ENCODE data around the gene RPL36. TPM values are rescaled to one million over a fixed set of nuclear protein-coding genes. Genes with fewer than 3 reads are reported as not detected.

The RPL36 gene
- total RNA-seq, 1 experiment from 2014 or later: 951 TPM

DNA sequence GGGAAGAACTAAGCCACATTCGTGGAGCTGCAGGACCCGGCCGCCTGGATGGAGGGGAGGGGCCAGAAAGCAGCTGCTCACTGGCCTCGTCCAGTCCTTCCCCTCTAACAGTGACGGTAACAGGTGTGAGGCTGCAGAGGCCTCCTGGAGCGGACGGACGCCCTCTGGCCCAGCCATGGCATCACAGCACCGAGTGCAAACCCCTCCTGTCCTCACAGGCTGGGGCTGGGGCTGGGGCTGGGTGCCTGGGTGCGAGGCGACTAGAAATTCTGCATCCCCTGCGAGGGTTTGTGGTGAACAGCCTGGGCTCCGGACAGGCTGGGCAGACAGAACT lies 13.4 kb upstream of the RPL36 start:
- H3K4me1 Mint-ChIP-seq (ENCODE audit: low read depth, unreplicated experiment): peaks cover 14% of the 10 kb centered on the region
- no peak for DNase-seq
- intact Hi-C loops (cut with micrococcal nuclease; ENCODE audit: unreplicated experiment): no loop called here
- ChIA-PET POLR2A (interaction anchor here (0.7 kb wide), 1 partner anchor 96 kb away, joined by 4 read pairs; no protein-coding TSS in a partner anchor), CTCF (no interaction called here)
- H3K9me3 Mint-ChIP-seq (ENCODE audit: unreplicated experiment): no peaks in the 10 kb centered on the region
- no peaks in the 10 kb centered on the region for H3K27me3 Mint-ChIP-seq (ENCODE audit: insufficient read depth, unreplicated experiment)
- H3K4me1 ChIP-seq: no peaks in the 10 kb centered on the region; the same call in 1 of the 2 replicates
- no peaks in the 10 kb centered on the region for H3K9me3 ChIP-seq
- H3K36me3 Mint-ChIP-seq (ENCODE audit: insufficient read depth, unreplicated experiment): peaks cover 77% of the 10 kb centered on the region
- no peaks in the 10 kb centered on the region for H3K36me3 ChIP-seq (ENCODE audit: control insufficient read depth, insufficient read depth, low read length)
- H3K4me3 Mint-ChIP-seq (ENCODE audit: unreplicated experiment): no peak overlapping the region
- TF ChIP-seq, protein P1, sequence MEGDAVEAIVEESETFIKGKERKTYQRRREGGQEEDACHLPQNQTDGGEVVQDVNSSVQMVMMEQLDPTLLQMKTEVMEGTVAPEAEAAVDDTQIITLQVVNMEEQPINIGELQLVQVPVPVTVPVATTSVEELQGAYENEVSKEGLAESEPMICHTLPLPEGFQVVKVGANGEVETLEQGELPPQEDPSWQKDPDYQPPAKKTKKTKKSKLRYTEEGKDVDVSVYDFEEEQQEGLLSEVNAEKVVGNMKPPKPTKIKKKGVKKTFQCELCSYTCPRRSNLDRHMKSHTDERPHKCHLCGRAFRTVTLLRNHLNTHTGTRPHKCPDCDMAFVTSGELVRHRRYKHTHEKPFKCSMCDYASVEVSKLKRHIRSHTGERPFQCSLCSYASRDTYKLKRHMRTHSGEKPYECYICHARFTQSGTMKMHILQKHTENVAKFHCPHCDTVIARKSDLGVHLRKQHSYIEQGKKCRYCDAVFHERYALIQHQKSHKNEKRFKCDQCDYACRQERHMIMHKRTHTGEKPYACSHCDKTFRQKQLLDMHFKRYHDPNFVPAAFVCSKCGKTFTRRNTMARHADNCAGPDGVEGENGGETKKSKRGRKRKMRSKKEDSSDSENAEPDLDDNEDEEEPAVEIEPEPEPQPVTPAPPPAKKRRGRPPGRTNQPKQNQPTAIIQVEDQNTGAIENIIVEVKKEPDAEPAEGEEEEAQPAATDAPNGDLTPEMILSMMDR (IDR thresholded peaks at IDR 0.05; ENCODE audit: insufficient read depth in 1 of 2, low read depth in 1 of 2, low read length in 1 of 2, severe bottlenecking in 1 of 2, unreplicated experiment in 1 of 2): no peak
- H3K27ac Mint-ChIP-seq (ENCODE audit: unreplicated experiment): peak overlapping the region; percentile 31
- no TSS peak for BruUV-seq (replicated peaks)
- H3K4me3 ChIP-seq (ENCODE audit: low read depth, low read length): no peak overlapping the region
- H3K27me3 ChIP-seq (replicated peaks; ENCODE audit: control insufficient read depth, insufficient read depth, low read length): no peaks in the 10 kb centered on the region

DNA sequence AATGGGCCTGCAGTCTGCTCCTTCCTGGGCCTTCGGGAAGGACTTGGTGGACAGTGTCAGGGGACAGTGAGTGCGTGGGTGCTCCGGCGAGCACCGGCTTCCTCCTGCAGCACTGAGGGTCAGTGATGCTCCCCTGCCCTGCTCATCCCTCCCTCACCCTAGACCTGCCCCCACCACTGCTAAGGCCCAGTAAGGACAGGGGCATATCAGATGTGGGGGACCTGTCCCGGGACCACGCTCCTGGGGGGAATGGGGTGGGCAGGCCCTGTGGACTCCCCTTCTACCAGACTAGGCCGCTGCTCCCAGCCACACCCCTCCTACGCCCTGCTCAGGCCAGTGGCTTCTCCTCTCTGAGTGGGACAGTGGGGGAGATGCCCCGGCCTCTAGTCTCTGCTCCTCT lies 13.0 kb upstream of the RPL36 start:
- no peak for DNase-seq
- POLR2A ChIA-PET: interaction anchor here (0.7 kb wide), 1 partner anchor 96 kb away, joined by 4 read pairs; no protein-coding TSS in a partner anchor
- intact Hi-C loops (cut with micrococcal nuclease; ENCODE audit: unreplicated experiment): no loop called here

DNA sequence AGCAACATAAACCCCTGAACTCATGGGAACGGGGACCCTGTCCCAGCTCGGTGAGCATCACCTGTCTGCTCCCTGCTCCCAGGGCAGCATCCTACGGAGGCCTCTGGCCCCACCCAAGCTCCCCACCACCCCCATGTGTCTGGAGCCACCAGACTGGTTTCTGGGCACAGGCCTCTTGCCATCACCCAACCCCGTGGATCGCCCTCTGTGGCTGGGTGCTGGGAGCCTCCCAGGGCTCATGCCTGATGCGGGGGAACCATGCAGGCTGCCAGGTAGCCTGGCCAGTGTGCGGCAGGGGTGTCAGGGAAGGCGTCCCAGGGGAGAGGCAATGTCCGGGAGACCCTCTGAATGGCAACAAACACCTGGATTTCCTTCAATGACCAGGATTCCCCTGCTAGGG lies 12.5 kb upstream of the RPL36 start:
- H3K27ac Mint-ChIP-seq (ENCODE audit: unreplicated experiment): no peak overlapping the region
- no peaks in the 10 kb centered on the region for H3K27me3 ChIP-seq (replicated peaks; ENCODE audit: control insufficient read depth, insufficient read depth, low read length)
- H3K36me3 ChIP-seq (ENCODE audit: control insufficient read depth, insufficient read depth, low read length): no peaks in the 10 kb centered on the region
- peaks cover 70% of the 10 kb centered on the region for H3K36me3 Mint-ChIP-seq (ENCODE audit: insufficient read depth, unreplicated experiment)
- intact Hi-C loops (cut with micrococcal nuclease; ENCODE audit: unreplicated experiment): no loop called here
- H3K27me3 Mint-ChIP-seq (ENCODE audit: insufficient read depth, unreplicated experiment): no peaks in the 10 kb centered on the region
- no peak overlapping the region for H3K4me3 Mint-ChIP-seq (ENCODE audit: unreplicated experiment)
- H3K9me3 Mint-ChIP-seq (ENCODE audit: unreplicated experiment): no peaks in the 10 kb centered on the region
- no peak overlapping the region for H3K4me3 ChIP-seq (ENCODE audit: low read depth, low read length)
- H3K9me3 ChIP-seq: no peaks in the 10 kb centered on the region
- H3K4me1 Mint-ChIP-seq (ENCODE audit: low read depth, unreplicated experiment): peaks cover 15% of the 10 kb centered on the region
- TF ChIP-seq, protein P1 (IDR thresholded peaks at IDR 0.05; ENCODE audit: insufficient read depth in 1 of 2, low read depth in 1 of 2, low read length in 1 of 2, severe bottlenecking in 1 of 2, unreplicated experiment in 1 of 2): no peak
- H3K4me1 ChIP-seq: no peaks in the 10 kb centered on the region; the same call in 1 of the 2 replicates
- ChIA-PET POLR2A (no interaction called here), CTCF (no interaction called here)
- no TSS peak for BruUV-seq (replicated peaks)
- no peak for DNase-seq

More for the DNA sequence above, 13.0 kb upstream of the RPL36 start:
- no peaks in the 10 kb centered on the region; the same call in 1 of the 2 replicates for H3K4me1 ChIP-seq
- BruUV-seq (replicated peaks): no TSS peak
- H3K27me3 ChIP-seq (replicated peaks; ENCODE audit: control insufficient read depth, insufficient read depth, low read length): no peaks in the 10 kb centered on the region
- no peaks in the 10 kb centered on the region for H3K27me3 Mint-ChIP-seq (ENCODE audit: insufficient read depth, unreplicated experiment)
- H3K27ac Mint-ChIP-seq (ENCODE audit: unreplicated experiment): no peak overlapping the region
- TF ChIP-seq, protein P1 (IDR thresholded peaks at IDR 0.05; ENCODE audit: insufficient read depth in 1 of 2, low read depth in 1 of 2, low read length in 1 of 2, severe bottlenecking in 1 of 2, unreplicated experiment in 1 of 2): no peak
- H3K36me3 ChIP-seq (ENCODE audit: control insufficient read depth, insufficient read depth, low read length): no peaks in the 10 kb centered on the region
- CTCF ChIA-PET: no interaction called here
- H3K4me3 Mint-ChIP-seq (ENCODE audit: unreplicated experiment): no peak overlapping the region
- H3K4me1 Mint-ChIP-seq (ENCODE audit: low read depth, unreplicated experiment): peaks cover 15% of the 10 kb centered on the region
- H3K36me3 Mint-ChIP-seq (ENCODE audit: insufficient read depth, unreplicated experiment): peaks cover 74% of the 10 kb centered on the region
- H3K9me3 Mint-ChIP-seq (ENCODE audit: unreplicated experiment): no peaks in the 10 kb centered on the region
- no peak overlapping the region for H3K4me3 ChIP-seq (ENCODE audit: low read depth, low read length)
- H3K9me3 ChIP-seq: no peaks in the 10 kb centered on the region

Measured in Caco-2 (cell line).